HG03469 (cell line): ENCODE data around the gene MIOS.
"Not testable (repeated sequence)": the region's sequence is repeated elsewhere in the genome, so short reads cannot be mapped to it uniquely, and the experiment has no call there.

Experiments used
- ATAC-seq: cut with Tn5 transposase; IDR thresholded peaks from one replicate; pipeline ENCODE4 v1.9.1; 2021; ENCODE audit warnings: mild to moderate bottlenecking, moderate library complexity, moderate number of reproducible peaks; ENCODE audit not compliant: unreplicated experiment

The MIOS gene

GRCh38 chr7:7640221-7641128 is 73.8 kb downstream of the MIOS start, which contains the start of gene UMAD1:
Gene UMAD1 (plus strand): TSS chr7:7640752. CDS start chr7:7673372, 32,620 bp downstream.
- peak; percentile 97 for ATAC-seq

DNA sequence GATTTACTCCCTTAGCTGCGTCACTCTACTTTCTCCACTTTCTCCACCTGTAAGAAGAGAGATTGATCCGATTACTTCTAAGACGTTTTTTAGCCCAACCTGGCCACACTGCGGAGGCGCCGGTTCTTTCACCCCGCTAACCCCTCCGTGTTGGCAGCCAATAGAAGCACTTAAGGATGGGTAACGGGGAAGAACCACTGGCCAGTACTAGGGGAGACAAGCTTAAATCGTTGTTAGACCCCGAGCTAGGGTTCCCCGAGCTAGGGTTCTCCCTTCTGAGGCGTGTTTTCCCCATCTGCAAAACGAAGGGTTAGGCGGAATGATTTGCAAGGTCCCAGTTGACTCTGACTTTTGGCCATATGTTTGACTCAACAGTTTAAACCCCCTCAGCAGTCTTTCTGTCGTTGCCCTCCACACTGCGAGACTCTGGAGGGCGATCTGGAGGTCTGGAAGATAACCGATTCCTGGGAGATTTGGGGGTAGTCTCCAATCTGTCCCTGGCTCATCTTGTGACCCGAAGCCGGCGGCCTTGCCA is 74.5 kb downstream of the MIOS start:
- no peak for ATAC-seq

GRCh38 chr7:7642081-7642480 is 75.4 kb downstream of the MIOS start:
- ATAC-seq: no peak

DNA sequence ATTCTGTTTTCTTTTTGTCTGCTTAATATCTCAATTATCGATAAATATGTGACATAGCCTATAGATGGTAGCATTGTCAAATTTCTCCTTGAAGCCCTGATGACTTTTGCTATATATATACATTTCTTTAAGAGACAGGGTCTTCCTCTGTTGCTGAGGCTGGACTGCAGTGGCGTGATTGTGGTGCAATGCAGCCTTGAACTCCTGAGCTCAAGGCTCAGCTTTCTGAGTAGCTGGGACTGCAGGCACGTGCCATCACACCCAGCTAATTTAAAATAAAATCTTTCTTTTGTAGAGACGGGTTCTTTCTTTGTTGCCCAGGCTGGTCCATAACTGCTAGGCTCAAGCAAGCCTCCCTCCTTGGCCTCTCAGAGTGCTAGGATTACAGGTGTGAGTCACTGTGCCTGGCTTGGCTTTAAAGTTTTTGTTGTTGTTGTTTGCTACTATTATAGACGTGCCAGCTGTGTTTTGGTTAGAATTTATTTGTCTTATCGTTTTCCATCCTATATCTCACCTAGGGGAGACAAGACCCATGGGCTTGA is 80.9 kb downstream of the MIOS start:
- ATAC-seq: no peak

GRCh38 chr7:7650682-7651206 is 84.1 kb downstream of the MIOS start:
- ATAC-seq: no peak

- ATAC-seq: no peak
Observed at GRCh38 chr7:7651479-7651878, 84.8 kb downstream of the MIOS start.

GRCh38 chr7:7652798-7653540 is 86.3 kb downstream of the MIOS start:
- ATAC-seq: no peak

DNA sequence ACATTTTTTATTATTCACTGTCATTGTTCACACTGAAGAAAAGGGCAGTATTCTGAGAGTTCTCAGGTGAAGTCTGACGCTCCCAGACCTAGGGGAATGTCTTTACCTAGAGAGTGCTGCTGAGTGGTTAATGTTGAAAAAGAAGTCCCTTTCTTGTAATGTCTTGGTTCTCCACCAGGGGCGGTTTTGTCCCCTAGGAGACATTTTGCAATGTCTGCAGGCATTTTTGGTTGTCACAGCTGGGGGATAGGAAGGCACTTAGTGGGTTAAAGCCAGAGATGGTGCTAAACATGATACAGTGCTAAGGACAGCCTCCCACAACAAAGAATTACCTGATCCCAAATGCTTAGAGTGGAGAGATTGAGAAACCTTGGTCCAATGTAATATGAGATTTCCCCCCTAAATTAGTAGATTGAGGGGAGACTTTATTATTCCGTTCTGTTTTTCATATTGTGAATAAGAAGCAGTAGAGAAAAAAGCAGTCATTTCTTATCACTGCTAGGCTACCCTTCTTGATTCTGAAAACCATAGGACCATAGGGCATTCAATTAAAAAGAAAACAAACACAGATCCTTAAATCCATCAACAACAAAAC is 87.0 kb downstream of the MIOS start:
- no peak for ATAC-seq

GRCh38 chr7:7654964-7655715 is 88.5 kb downstream of the MIOS start:
- no peak for ATAC-seq

GRCh38 chr7:7656459-7656858 is 89.8 kb downstream of the MIOS start:
- not testable (repeated sequence) for ATAC-seq
